Mesendoderm (in vitro differentiated cells): ENCODE measurements around the gene CELF5.

Experiments
- DNase-seq: peaks from one replicate; pipeline ENCODE4 v3.0.0; 2013
- H2AK5ac ChIP-seq: 2 replicates; pipeline ENCODE4 v1.6.1; 2013; ENCODE audit warnings: low read length, inconsistent platforms
- H2BK120ac ChIP-seq: 2 replicates; pipeline ENCODE4 v1.6.1; 2013; ENCODE audit warnings: low read depth, mild to moderate bottlenecking, low read length, moderate library complexity, mixed read lengths
- H2BK15ac ChIP-seq: replicated peaks from 2 replicates; pipeline ENCODE4 v1.6.1; 2013; ENCODE audit warnings: low read depth, mild to moderate bottlenecking, moderate library complexity
- H2BK5ac ChIP-seq: 2 replicates; pipeline ENCODE4 v1.6.1; 2013; ENCODE audit warnings: low read length, inconsistent platforms
- H3K18ac ChIP-seq: 2 replicates; pipeline ENCODE4 v1.6.1; 2013; ENCODE audit warnings: mild to moderate bottlenecking, low read length, mixed read lengths
- H3K23ac ChIP-seq: one replicate; pipeline ENCODE4 v1.6.1; 2013; ENCODE audit warnings: low read length
- H3K27ac ChIP-seq: 2 replicates; pipeline ENCODE4 v1.5.1; 2013; ENCODE audit warnings: low read depth, mild to moderate bottlenecking, inconsistent platforms, low read length, moderate library complexity
- H3K27me3 ChIP-seq: 2 replicates; pipeline ENCODE4 v1.6.1; 2013; ENCODE audit warnings: low read length, control low read depth, mild to moderate bottlenecking, inconsistent platforms; ENCODE audit not compliant: insufficient read depth, poor library complexity
- H3K36me3 ChIP-seq: 2 replicates; pipeline ENCODE4 v1.6.1; 2013; ENCODE audit warnings: low read length, inconsistent platforms; ENCODE audit not compliant: control insufficient read depth, insufficient read depth
- H3K4ac ChIP-seq: one replicate; pipeline ENCODE4 v1.6.1; 2013; ENCODE audit warnings: low read depth, mild to moderate bottlenecking, low read length, moderate library complexity
- H3K4me1 ChIP-seq: 2 replicates; pipeline ENCODE4 v1.6.1; 2013; ENCODE audit warnings: low read depth, low read length, inconsistent platforms; ENCODE audit not compliant: control insufficient read depth
- H3K4me2 ChIP-seq: 2 replicates; pipeline ENCODE4 v1.6.1; 2013; ENCODE audit warnings: low read length
- H3K4me3 ChIP-seq: 2 replicates; pipeline ENCODE4 v1.5.1; 2013; ENCODE audit warnings: mild to moderate bottlenecking, low read length
- H3K56ac ChIP-seq: one replicate; pipeline ENCODE4 v1.6.1; 2013; ENCODE audit warnings: low read length
- H3K79me1 ChIP-seq: 2 replicates; pipeline ENCODE4 v1.6.1; 2013; ENCODE audit warnings: low read length, inconsistent platforms
- H3K79me2 ChIP-seq: 2 replicates; pipeline ENCODE4 v1.6.1; 2013; ENCODE audit warnings: mild to moderate bottlenecking, low read length; ENCODE audit not compliant: control insufficient read depth, insufficient read depth
- H3K9ac ChIP-seq: 2 replicates; pipeline ENCODE4 v1.6.1; 2013; ENCODE audit warnings: low read length, inconsistent platforms
- H4K5ac ChIP-seq: one replicate; pipeline ENCODE4 v1.6.1; 2013; ENCODE audit warnings: low read length
- H4K8ac ChIP-seq: one replicate; pipeline ENCODE4 v1.6.1; 2013; ENCODE audit warnings: low read depth, mild to moderate bottlenecking, control low read depth, low read length, moderate library complexity
- WGBS: extraction: QIAGEN DNeasy Blood & Tissue Kit; methylation state at CpG from one replicate; pipeline ENCODE4 v1.1.7; 2013; ENCODE audit warnings: low lambda C conversion rate, missing lambda C conversion rate; ENCODE audit not compliant: insufficient coverage; ENCODE audit errors: extremely low coverage; 5-methylcytosine and 5-hydroxymethylcytosine counted together

The CELF5 gene

DNA sequence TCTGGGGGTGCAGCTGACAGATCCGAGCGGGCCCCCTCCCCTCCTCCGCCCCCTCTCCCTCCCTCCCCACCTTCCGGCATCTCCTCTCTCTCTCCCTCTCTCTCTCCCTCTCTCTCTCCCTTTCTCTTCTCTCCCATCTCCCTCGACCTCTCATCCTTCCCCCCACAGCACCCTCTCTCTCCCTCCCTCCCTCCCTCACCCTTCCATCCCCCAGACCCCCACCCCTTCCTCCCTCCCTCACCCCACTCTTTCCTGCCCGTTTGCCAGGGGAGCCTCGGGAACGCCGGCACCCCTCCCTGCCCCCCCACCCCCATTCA is 666 bp downstream of the CELF5 start:
- Histone ChIP-seq H3K27me3 (peaks cover 2% of the 10 kb centered on the region), H3K4me2 (no peak overlapping the region), H3K9ac (no peak overlapping the region), H3K27ac (no peak overlapping the region), H3K36me3 (no peaks in the 10 kb centered on the region), H3K23ac (no peak overlapping the region), H2AK5ac (no peak overlapping the region), H2BK5ac (no peak overlapping the region), H3K79me1 (no peaks in the 10 kb centered on the region), H4K8ac (no peak overlapping the region), H3K4me1 (no peaks in the 10 kb centered on the region), H2BK120ac (no peak overlapping the region), H3K79me2 (no peaks in the 10 kb centered on the region), H3K18ac (no peak overlapping the region), H2BK15ac (no peak overlapping the region), H3K4ac (no peak overlapping the region), H4K5ac (no peak overlapping the region), H3K4me3 (no peak overlapping the region), H3K56ac (no peak overlapping the region)
- DNase-seq, result no peak
- no CpG with 5 or more reads among the region's 9 CpGs for WGBS

- no peaks in the 10 kb centered on the region for H3K4me1 ChIP-seq
- H3K4ac ChIP-seq, result no peak overlapping the region
- no peak overlapping the region for H3K4me3 ChIP-seq
- no peaks in the 10 kb centered on the region for H3K79me1 ChIP-seq
- WGBS, result no CpG with 5 or more reads among the region's 16 CpGs
- H2BK120ac ChIP-seq, result no peak overlapping the region
- H4K8ac ChIP-seq, result no peak overlapping the region
- no peaks in the 10 kb centered on the region for H3K79me2 ChIP-seq
- peaks cover 2% of the 10 kb centered on the region for H3K27me3 ChIP-seq
- H3K56ac ChIP-seq, result no peak overlapping the region
- H3K23ac ChIP-seq, result no peak overlapping the region
- no peaks in the 10 kb centered on the region for H3K36me3 ChIP-seq
- H3K18ac ChIP-seq, result no peak overlapping the region
- no peak overlapping the region for H3K27ac ChIP-seq
- no peak overlapping the region for H2BK15ac ChIP-seq
- H3K9ac ChIP-seq, result no peak overlapping the region
- no peak overlapping the region for H3K4me2 ChIP-seq
- no peak overlapping the region for H4K5ac ChIP-seq
- no peak overlapping the region for H2AK5ac ChIP-seq
- H2BK5ac ChIP-seq, result no peak overlapping the region
- DNase-seq, result peak; percentile 21
Observed at GRCh38 chr19:3225677-3226093, 1.2 kb downstream of the CELF5 start.

DNA sequence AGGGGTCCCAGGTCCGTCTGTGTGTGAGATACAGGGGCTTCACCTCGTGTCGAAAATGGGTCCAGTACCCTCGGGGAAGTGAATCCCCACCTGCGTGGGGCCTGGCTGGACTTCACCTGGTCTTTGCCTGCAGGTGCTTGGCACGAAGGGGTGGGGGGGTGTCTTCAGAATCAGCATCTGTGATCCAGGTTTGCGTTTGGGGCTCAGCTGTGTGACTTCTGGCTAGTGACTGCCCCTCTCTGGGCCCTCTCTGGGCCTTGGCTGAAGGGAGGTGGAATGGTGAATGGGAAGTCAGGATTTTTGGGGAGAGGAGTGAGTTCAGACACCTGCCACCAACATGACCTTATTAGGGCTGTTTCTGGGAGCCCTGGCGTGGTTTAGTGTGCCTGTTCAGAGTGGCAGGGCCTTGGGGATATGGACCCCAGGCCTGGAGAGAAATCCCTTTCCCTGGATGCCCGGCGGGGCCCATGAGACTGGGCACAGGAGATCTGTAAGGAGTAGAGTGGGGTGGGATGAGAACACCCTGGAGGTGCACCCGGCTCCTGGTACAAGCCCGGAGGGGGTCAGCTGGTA is 2.7 kb downstream of the CELF5 start:
- Histone ChIP-seq H3K4me1 (no peaks in the 10 kb centered on the region), H2BK15ac (no peak overlapping the region), H2BK5ac (no peak overlapping the region), H2BK120ac (no peak overlapping the region), H3K27ac (no peak overlapping the region), H3K4me2 (no peak overlapping the region), H3K79me2 (no peaks in the 10 kb centered on the region), H4K5ac (no peak overlapping the region), H4K8ac (no peak overlapping the region), H3K79me1 (no peaks in the 10 kb centered on the region), H3K9ac (no peak overlapping the region), H3K23ac (no peak overlapping the region), H3K18ac (no peak overlapping the region), H3K27me3 (peaks cover 2% of the 10 kb centered on the region), H3K4me3 (no peak overlapping the region), H3K56ac (no peak overlapping the region), H3K36me3 (no peaks in the 10 kb centered on the region), H3K4ac (no peak overlapping the region), H2AK5ac (no peak overlapping the region)
- WGBS, result no CpG with 5 or more reads among the region's 12 CpGs
- DNase-seq, result no peak

GRCh38 chr19:3229346-3229743 is 4.9 kb downstream of the CELF5 start:
- no peaks in the 10 kb centered on the region for H3K79me2 ChIP-seq
- H3K56ac ChIP-seq, result no peak overlapping the region
- H3K27ac ChIP-seq, result no peak overlapping the region
- WGBS, result no CpG with 5 or more reads among the region's 9 CpGs
- no peak overlapping the region for H2BK5ac ChIP-seq
- H3K36me3 ChIP-seq, result no peaks in the 10 kb centered on the region
- no peak for DNase-seq
- H3K4me2 ChIP-seq, result no peak overlapping the region
- H3K4ac ChIP-seq, result no peak overlapping the region
- no peak overlapping the region for H3K23ac ChIP-seq
- H3K9ac ChIP-seq, result no peak overlapping the region
- no peak overlapping the region for H3K18ac ChIP-seq
- no peak overlapping the region for H4K8ac ChIP-seq
- H3K79me1 ChIP-seq, result no peaks in the 10 kb centered on the region
- no peak overlapping the region for H2AK5ac ChIP-seq
- H3K4me1 ChIP-seq, result no peaks in the 10 kb centered on the region
- no peak overlapping the region for H2BK120ac ChIP-seq
- H3K27me3 ChIP-seq, result peaks cover 2% of the 10 kb centered on the region
- H3K4me3 ChIP-seq, result no peak overlapping the region
- no peak overlapping the region for H4K5ac ChIP-seq
- no peak overlapping the region for H2BK15ac ChIP-seq

DNA sequence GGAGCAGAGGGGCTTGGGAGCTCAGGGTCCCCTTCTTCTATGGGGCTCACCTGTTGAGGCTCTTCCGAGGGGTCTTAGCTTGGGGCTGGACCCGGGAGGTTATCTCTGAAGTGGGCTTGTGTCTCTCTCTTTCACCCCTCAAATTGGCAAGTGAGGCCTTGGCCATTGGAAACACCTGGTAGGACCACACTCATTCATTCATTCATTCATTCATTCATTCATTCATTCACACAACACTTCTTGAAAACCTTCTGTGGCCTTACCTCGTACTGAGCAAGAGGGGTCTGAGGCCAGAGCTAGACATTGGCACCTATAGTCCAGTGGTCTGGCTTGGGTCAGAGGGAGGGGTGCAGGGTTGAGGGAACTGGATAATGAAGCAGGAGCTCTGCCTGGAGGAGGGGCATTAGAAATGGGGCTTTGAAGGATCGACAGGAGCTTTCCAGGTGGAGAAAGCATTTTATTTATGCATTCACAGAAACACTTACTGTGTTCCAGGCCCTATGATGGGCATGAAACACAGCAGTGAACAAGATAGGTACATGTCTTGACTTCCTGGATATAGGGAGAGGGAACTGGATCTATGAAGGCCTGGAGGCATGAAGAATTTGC is 5.5 kb downstream of the CELF5 start:
- Histone ChIP-seq H3K18ac (no peak overlapping the region), H3K79me1 (no peaks in the 10 kb centered on the region), H2AK5ac (no peak overlapping the region), H3K4me3 (no peak overlapping the region), H3K4ac (no peak overlapping the region), H3K27me3 (peaks cover 2% of the 10 kb centered on the region), H2BK5ac (no peak overlapping the region), H2BK120ac (no peak overlapping the region), H3K56ac (no peak overlapping the region), H3K36me3 (no peaks in the 10 kb centered on the region), H3K27ac (no peak overlapping the region), H4K8ac (no peak overlapping the region), H3K4me2 (no peak overlapping the region), H3K23ac (no peak overlapping the region), H3K4me1 (no peaks in the 10 kb centered on the region), H3K9ac (no peak overlapping the region), H4K5ac (no peak overlapping the region), H3K79me2 (no peaks in the 10 kb centered on the region), H2BK15ac (no peak overlapping the region)
- no peak for DNase-seq
- no CpG with 5 or more reads among the region's 4 CpGs for WGBS

DNA sequence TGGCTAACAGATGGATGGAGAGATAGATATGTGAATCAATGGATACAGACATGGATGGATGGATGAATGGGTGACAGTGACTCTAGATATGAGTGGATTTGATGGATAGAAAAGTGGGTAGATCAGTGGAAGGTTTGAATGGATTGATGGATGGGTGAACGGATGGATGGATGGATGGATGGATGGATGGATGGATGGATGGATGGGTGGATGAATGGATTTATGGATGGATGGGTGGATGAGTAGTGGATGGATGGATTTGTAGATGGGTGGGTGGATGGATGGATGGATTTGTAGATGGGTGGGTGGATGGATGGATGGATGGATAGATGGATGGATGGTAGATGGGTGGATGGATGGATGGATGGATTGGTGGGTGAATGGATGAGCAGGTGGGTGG is 6.8 kb downstream of the CELF5 start:
- H3K79me1 ChIP-seq, result no peaks in the 10 kb centered on the region
- no peak overlapping the region for H3K18ac ChIP-seq
- H3K27ac ChIP-seq, result no peak overlapping the region
- no peaks in the 10 kb centered on the region for H3K27me3 ChIP-seq
- H3K23ac ChIP-seq, result no peak overlapping the region
- H3K4me1 ChIP-seq, result no peaks in the 10 kb centered on the region
- H2AK5ac ChIP-seq, result no peak overlapping the region
- no peak for DNase-seq
- no peak overlapping the region for H2BK5ac ChIP-seq
- no peak overlapping the region for H3K4me2 ChIP-seq
- no CpG with 5 or more reads among the region's 1 CpG for WGBS
- H3K36me3 ChIP-seq, result no peaks in the 10 kb centered on the region
- no peak overlapping the region for H4K8ac ChIP-seq
- H3K79me2 ChIP-seq, result no peaks in the 10 kb centered on the region
- no peak overlapping the region for H3K4ac ChIP-seq
- no peak overlapping the region for H2BK120ac ChIP-seq
- H3K9ac ChIP-seq, result no peak overlapping the region
- H2BK15ac ChIP-seq, result no peak overlapping the region
- H4K5ac ChIP-seq, result no peak overlapping the region
- H3K56ac ChIP-seq, result no peak overlapping the region
- no peak overlapping the region for H3K4me3 ChIP-seq
